Vagina (tissue), 2 donors: ENCODE results near the gene GP1BB. TPM values are rescaled to one million over a fixed set of nuclear protein-coding genes. Genes with fewer than 3 reads are reported as not detected.

Experiments used
- DNase-seq, 2 donors: peaks; one replicate each; pipeline ENCODE4 v3.0.0-alpha.2; 2017; ENCODE audit errors: extremely low spot score in 2 of 2
- H3K27ac ChIP-seq: fragments of 200-600 bp; sonication (generic); one replicate; pipeline ENCODE4 v1.5.1; 2019
- H3K27me3 ChIP-seq: fragments of 200-600 bp; sonication (generic); one replicate; pipeline ENCODE4 v1.5.1; 2019
- H3K36me3 ChIP-seq, 2 donors: fragments of 200-600 bp; sonication (generic); one replicate each; pipeline ENCODE4 v1.5.1; 2017 to 2019
- H3K4me1 ChIP-seq: fragments of 200-600 bp; sonication (generic); one replicate; pipeline ENCODE4 v1.5.1; 2019
- H3K4me3 ChIP-seq, 2 donors: fragments of 200-600 bp; sonication (generic); 1 replicate in 1 of 2; 2 replicates in 1 of 2; pipeline ENCODE4 v1.5.1; 2016 to 2019
- H3K9me3 ChIP-seq: fragments of 200-600 bp; sonication (generic); one replicate; pipeline ENCODE4 v1.5.1; 2019
- CTCF ChIP-seq, 3 experiments: fragments of 450-650 bp in 2 of 3; fragments of 200-600 bp in 1 of 3; sonication (generic) in 1 of 3; IDR thresholded peaks; one replicate each; pipeline ENCODE4 v1.5.1; 2017 to 2019; ENCODE audit warnings: antibody characterized with exemption in 3 of 3, mild to moderate bottlenecking in 2 of 3, moderate library complexity in 2 of 3
- POLR2A ChIP-seq, 2 donors: fragments of 450-650 bp; IDR thresholded peaks; one replicate each; pipeline ENCODE4 v1.6.1; 2017; ENCODE audit warnings: antibody characterized with exemption in 2 of 2, mild to moderate bottlenecking in 2 of 2, moderate library complexity in 2 of 2
- POLR2AphosphoS5 ChIP-seq, 2 donors: sonication (generic); formaldehyde crosslinking; IDR thresholded peaks; one replicate each; pipeline ENCODE4 v1.9.0; 2017; ENCODE audit warnings: antibody characterized with exemption in 2 of 2, mild to moderate bottlenecking in 2 of 2, low read depth in 1 of 2; ENCODE audit not compliant: insufficient read depth in 1 of 2
- intact Hi-C: fragments of 100-400 bp; cut with DNase I; formaldehyde crosslinking; loops from one replicate; pipeline ENCODE4 v1.15.1; 2023
- total RNA-seq: library from RNA; depleted of rRNA; stranded (reverse); fragments of >200 nt; gene quantifications from one replicate; pipeline ENCODE4 v1.2.3, GENCODE V29; 2016

GP1BB gene
- total RNA-seq, 1 donor from 2014 or later = 14.5 TPM

GRCh38 chr22:19721330-19722177 lies 1.8 kb upstream of the GP1BB start:
- H3K27me3 ChIP-seq = no peaks in the 10 kb centered on the region
- peaks cover 0 to 32% of the 10 kb centered on the region in 2 donors for H3K36me3 ChIP-seq
- no peak for DNase-seq
- H3K4me1 ChIP-seq = peaks cover 41% of the 10 kb centered on the region
- no peaks in the 10 kb centered on the region for H3K9me3 ChIP-seq
- no peak for TF ChIP-seq CTCF (IDR thresholded peaks at IDR 0.05)
- intact Hi-C loops = no loop called here
- H3K4me3 ChIP-seq = no peak overlapping the region
- H3K27ac ChIP-seq = no peak overlapping the region

GRCh38 chr22:19722178-19722981 lies 959 bp upstream of the GP1BB start:
- H3K36me3 ChIP-seq = peaks cover 0 to 32% of the 10 kb centered on the region in 2 donors
- TF ChIP-seq POLR2A (IDR thresholded peaks at IDR 0.05) (no peak), CTCF (IDR thresholded peaks at IDR 0.05) (no peak), POLR2AphosphoS5 (IDR thresholded peaks at IDR 0.05; ENCODE audit: insufficient read depth in 1 of 2, low read depth in 1 of 2) (no peak)
- H3K4me1 ChIP-seq = peaks cover 33% of the 10 kb centered on the region
- intact Hi-C loops = no loop called here
- H3K27me3 ChIP-seq = no peaks in the 10 kb centered on the region
- no peak overlapping the region for H3K27ac ChIP-seq
- H3K4me3 ChIP-seq = no peak overlapping the region
- DNase-seq = no peak
- no peaks in the 10 kb centered on the region for H3K9me3 ChIP-seq

GRCh38 chr22:19722982-19723231 lies 432 bp upstream of the GP1BB start:
- H3K27me3 ChIP-seq = no peaks in the 10 kb centered on the region
- no peak for DNase-seq
- H3K36me3 ChIP-seq = peaks cover 0 to 32% of the 10 kb centered on the region in 2 donors
- intact Hi-C loops = no loop called here
- TF ChIP-seq POLR2AphosphoS5 (IDR thresholded peaks at IDR 0.05; ENCODE audit: insufficient read depth in 1 of 2, low read depth in 1 of 2) = no peak
- TF ChIP-seq POLR2A (IDR thresholded peaks at IDR 0.05) = no peak
- no peak for TF ChIP-seq CTCF (IDR thresholded peaks at IDR 0.05)
- H3K4me1 ChIP-seq = peaks cover 28% of the 10 kb centered on the region
- no peak overlapping the region for H3K27ac ChIP-seq
- H3K4me3 ChIP-seq = no peak overlapping the region
- H3K9me3 ChIP-seq = no peaks in the 10 kb centered on the region

- Histone ChIP-seq H3K36me3 (peaks cover 0 to 32% of the 10 kb centered on the region in 2 donors), H3K4me3 (peak overlapping the region in 1 of 2 donors; percentile 36), H3K27ac (no peak overlapping the region), H3K4me1 (peaks cover 18% of the 10 kb centered on the region), H3K9me3 (no peaks in the 10 kb centered on the region), H3K27me3 (no peaks in the 10 kb centered on the region)
- intact Hi-C loops = no loop called here
- no peak for TF ChIP-seq CTCF (IDR thresholded peaks at IDR 0.05)
- TF ChIP-seq POLR2AphosphoS5 (IDR thresholded peaks at IDR 0.05; ENCODE audit: insufficient read depth in 1 of 2, low read depth in 1 of 2) = no peak
- TF ChIP-seq POLR2A (IDR thresholded peaks at IDR 0.05) = no peak
- no peak for DNase-seq
Observed at GRCh38 chr22:19723983-19724827, 866 bp downstream of the GP1BB start.
